ENCODE data around the gene NPAS3.

- TF ChIP-seq CTCF (IDR thresholded peaks at IDR 0.05) (no peak), POLR2AphosphoS5 (IDR thresholded peaks at IDR 0.05) (no peak), POLR2A (IDR thresholded peaks at IDR 0.05) (no peak), EP300 (IDR thresholded peaks at IDR 0.05) (no peak)
Observed at GRCh38 chr14:33150666-33151428, 212.2 kb downstream of the NPAS3 start.
